ENCODE data around the gene IMMP2L.

- TF ChIP-seq, protein P1, sequence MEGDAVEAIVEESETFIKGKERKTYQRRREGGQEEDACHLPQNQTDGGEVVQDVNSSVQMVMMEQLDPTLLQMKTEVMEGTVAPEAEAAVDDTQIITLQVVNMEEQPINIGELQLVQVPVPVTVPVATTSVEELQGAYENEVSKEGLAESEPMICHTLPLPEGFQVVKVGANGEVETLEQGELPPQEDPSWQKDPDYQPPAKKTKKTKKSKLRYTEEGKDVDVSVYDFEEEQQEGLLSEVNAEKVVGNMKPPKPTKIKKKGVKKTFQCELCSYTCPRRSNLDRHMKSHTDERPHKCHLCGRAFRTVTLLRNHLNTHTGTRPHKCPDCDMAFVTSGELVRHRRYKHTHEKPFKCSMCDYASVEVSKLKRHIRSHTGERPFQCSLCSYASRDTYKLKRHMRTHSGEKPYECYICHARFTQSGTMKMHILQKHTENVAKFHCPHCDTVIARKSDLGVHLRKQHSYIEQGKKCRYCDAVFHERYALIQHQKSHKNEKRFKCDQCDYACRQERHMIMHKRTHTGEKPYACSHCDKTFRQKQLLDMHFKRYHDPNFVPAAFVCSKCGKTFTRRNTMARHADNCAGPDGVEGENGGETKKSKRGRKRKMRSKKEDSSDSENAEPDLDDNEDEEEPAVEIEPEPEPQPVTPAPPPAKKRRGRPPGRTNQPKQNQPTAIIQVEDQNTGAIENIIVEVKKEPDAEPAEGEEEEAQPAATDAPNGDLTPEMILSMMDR (IDR thresholded peaks at IDR 0.05) = no peak
- TF ChIP-seq BCL3 (IDR thresholded peaks at IDR 0.05) = no peak
- no peak for TF ChIP-seq CHD2 (IDR thresholded peaks at IDR 0.05; ENCODE audit: low read length, partially characterized antibody)
- no peak for TF ChIP-seq POLR2A (IDR thresholded peaks at IDR 0.05; ENCODE audit: low read length)
- no peak for TF ChIP-seq BHLHE40 (IDR thresholded peaks at IDR 0.05; ENCODE audit: low read depth, low read length)
- TF ChIP-seq, protein P2, sequence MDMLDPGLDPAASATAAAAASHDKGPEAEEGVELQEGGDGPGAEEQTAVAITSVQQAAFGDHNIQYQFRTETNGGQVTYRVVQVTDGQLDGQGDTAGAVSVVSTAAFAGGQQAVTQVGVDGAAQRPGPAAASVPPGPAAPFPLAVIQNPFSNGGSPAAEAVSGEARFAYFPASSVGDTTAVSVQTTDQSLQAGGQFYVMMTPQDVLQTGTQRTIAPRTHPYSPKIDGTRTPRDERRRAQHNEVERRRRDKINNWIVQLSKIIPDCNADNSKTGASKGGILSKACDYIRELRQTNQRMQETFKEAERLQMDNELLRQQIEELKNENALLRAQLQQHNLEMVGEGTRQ (IDR thresholded peaks at IDR 0.05) = no peak
- TF ChIP-seq CBX8 (IDR thresholded peaks at IDR 0.05) = no peak
These were observed 476.9 kb downstream of the IMMP2L start for GRCh38 chr7:111085356-111085755.

Data from A549 (cell line).